HEK293 (cell line): ENCODE results near the gene SUPT4H1.

ENCODE experiments used
- CTCF ChIA-PET: fragments of 350-600 bp; formaldehyde crosslinking; extraction: SDS; loops from one replicate; lab custom pipeline; 2021; ENCODE audit warnings: antibody characterized with exemption; lab: Yijun Ruan, JAX
- POLR2A ChIA-PET: fragments of 300-600 bp; formaldehyde crosslinking; extraction: SDS; loops from one replicate; lab custom pipeline; 2020; ENCODE audit warnings: antibody characterized with exemption, inconsistent platforms; lab: Yijun Ruan, JAX
- H3K27ac ChIP-seq: fragments of 200-500 bp; sonication (Bioruptor generic); 2 replicates; pipeline ENCODE4 v1.5.1; 2014; ENCODE audit warnings: low read depth, low read length, control low read depth, inconsistent platforms; ENCODE audit errors: extremely low read depth
- H3K36me3 ChIP-seq, 2 experiments: fragments of 200-500 bp in 1 of 2; sonication (Bioruptor generic) in 1 of 2; 1 replicate in 1 of 2; 2 replicates in 1 of 2; pipeline ENCODE4 v1.5.1; 2014 to 2017; ENCODE audit warnings: inconsistent platforms in 2 of 2, low read length in 2 of 2; ENCODE audit not compliant: control insufficient read depth in 2 of 2, insufficient read depth in 1 of 2
- H3K4me1 ChIP-seq: fragments of 200-500 bp; sonication (Bioruptor generic); 2 replicates; pipeline ENCODE4 v1.5.1; 2014; ENCODE audit warnings: mild to moderate bottlenecking, low read length, inconsistent platforms; ENCODE audit not compliant: control insufficient read depth, insufficient read depth
- H3K4me3 ChIP-seq: 2 replicates; pipeline ENCODE4 v1.5.1; 2011; ENCODE audit warnings: low read depth, mild to moderate bottlenecking, control low read depth, low read length, moderate library complexity
- H3K9me3 ChIP-seq: fragments of 200-500 bp; sonication (Bioruptor generic); 2 replicates; pipeline ENCODE4 v1.5.1; 2014; ENCODE audit warnings: low read depth, low read length, inconsistent platforms; ENCODE audit not compliant: control insufficient read depth, insufficient read depth
- EGR2 ChIP-seq: fragments of 450-650 bp; formaldehyde crosslinking; IDR thresholded peaks from 2 replicates; pipeline ENCODE4 v1.5.1; 2016; ENCODE audit warnings: low read depth, missing biosample characterization, missing genetic modification characterization
- GLI4 ChIP-seq: fragments of 450-650 bp; formaldehyde crosslinking; IDR thresholded peaks from 2 replicates; pipeline ENCODE4 v1.5.1; 2016; ENCODE audit warnings: missing biosample characterization, missing genetic modification characterization
- GLIS1 ChIP-seq: fragments of 450-650 bp; formaldehyde crosslinking; IDR thresholded peaks from 2 replicates; pipeline ENCODE4 v1.5.1; 2016; ENCODE audit warnings: missing biosample characterization, missing genetic modification characterization
- PRDM1 ChIP-seq: fragments of 450-650 bp; formaldehyde crosslinking; IDR thresholded peaks from 2 replicates; pipeline ENCODE4; 2016; ENCODE audit warnings: missing biosample characterization, missing genetic modification characterization
- SP7 ChIP-seq: fragments of 450-650 bp; formaldehyde crosslinking; IDR thresholded peaks from 2 replicates; pipeline ENCODE4 v1.5.1; 2016; ENCODE audit warnings: missing biosample characterization, missing genetic modification characterization
- ZBTB1 ChIP-seq: fragments of 450-650 bp; formaldehyde crosslinking; IDR thresholded peaks from 2 replicates; pipeline ENCODE4 v1.5.1; 2016; ENCODE audit warnings: missing biosample characterization, missing genetic modification characterization
- ZBTB10 ChIP-seq: fragments of 450-650 bp; formaldehyde crosslinking; IDR thresholded peaks from 2 replicates; pipeline ENCODE4 v1.5.1; 2016; ENCODE audit warnings: missing biosample characterization, missing genetic modification characterization
- ZFHX2 ChIP-seq: fragments of 450-650 bp; formaldehyde crosslinking; conservative IDR thresholded peaks from 2 replicates; pipeline ENCODE4 v1.5.1; 2016; ENCODE audit warnings: missing biosample characterization, missing genetic modification characterization
- ZIC2 ChIP-seq: fragments of 450-650 bp; formaldehyde crosslinking; IDR thresholded peaks from 2 replicates; pipeline ENCODE4 v1.5.1; 2016; ENCODE audit warnings: missing biosample characterization, missing genetic modification characterization
- ZNF169 ChIP-seq: fragments of 450-650 bp; formaldehyde crosslinking; IDR thresholded peaks from 2 replicates; pipeline ENCODE4 v1.5.1; 2016; ENCODE audit warnings: missing biosample characterization, missing genetic modification characterization
- ZNF19 ChIP-seq: fragments of 450-650 bp; formaldehyde crosslinking; IDR thresholded peaks from 2 replicates; pipeline ENCODE4; 2016; ENCODE audit warnings: missing biosample characterization, missing genetic modification characterization, low read depth
- ZNF214 ChIP-seq: fragments of 450-650 bp; formaldehyde crosslinking; IDR thresholded peaks from 2 replicates; pipeline ENCODE4 v1.5.1; 2017; ENCODE audit warnings: missing biosample characterization, mild to moderate bottlenecking, missing genetic modification characterization, borderline replicate concordance
- ZNF335 ChIP-seq: fragments of 450-650 bp; formaldehyde crosslinking; conservative IDR thresholded peaks from 2 replicates; pipeline ENCODE4 v1.5.1; 2016; ENCODE audit warnings: missing biosample characterization, missing genetic modification characterization
- ZNF341 ChIP-seq: fragments of 450-650 bp; formaldehyde crosslinking; IDR thresholded peaks from 2 replicates; pipeline ENCODE4; 2016; ENCODE audit warnings: low read depth, missing biosample characterization, missing genetic modification characterization
- ZNF449 ChIP-seq: fragments of 450-650 bp; formaldehyde crosslinking; IDR thresholded peaks from 2 replicates; pipeline ENCODE4 v1.5.1; 2017; ENCODE audit warnings: missing biosample characterization, mild to moderate bottlenecking, missing genetic modification characterization, moderate library complexity
- TF ChIP-seq, protein P1 (sequence below): fragments of 450-650 bp; formaldehyde crosslinking; IDR thresholded peaks from 2 replicates; pipeline ENCODE4 v1.5.1; 2016; ENCODE audit warnings: missing biosample characterization, missing genetic modification characterization
- TF ChIP-seq, protein P2 (sequence below): fragments of 450-650 bp; formaldehyde crosslinking; IDR thresholded peaks from 2 replicates; pipeline ENCODE4 v1.5.1; 2016; ENCODE audit warnings: missing biosample characterization, missing genetic modification characterization

Gene SUPT4H1

GRCh38 chr17:58365185-58365979, 13.4 kb upstream of the SUPT4H1 start:
- TF ChIP-seq PRDM1 (tag by site-specific recombination) = 0 out of 2 replicates have a peak, but pooled peaks have one; percentile 13
- TF ChIP-seq ZBTB1 (tag by site-specific recombination) = no peak
- TF ChIP-seq SP7 (tag by site-specific recombination) = peak; percentile 82; the same call in 1 of the 2 replicates
- TF ChIP-seq ZNF449 (tag by site-specific recombination) = peak; percentile 35; the same call in 1 of the 2 replicates
- ChIA-PET CTCF (no interaction called here), POLR2A (interaction anchor here (0.5 to 5.2 kb wide), 3 partner anchors 13 to 58 kb away, joined by 3 to 28 read pairs (median 7); partner anchors contain the start of gene SUPT4H1)
- Histone ChIP-seq H3K4me1 (no peaks in the 10 kb centered on the region), H3K4me3 (no peak overlapping the region), H3K9me3 (no peaks in the 10 kb centered on the region), H3K36me3 (peaks cover 0 to 43% of the 10 kb centered on the region in 2 experiments; a peak in 2 of 3 replicates), H3K27ac (peak overlapping the region; percentile 12; the same call in 1 of the 2 replicates)

DNA sequence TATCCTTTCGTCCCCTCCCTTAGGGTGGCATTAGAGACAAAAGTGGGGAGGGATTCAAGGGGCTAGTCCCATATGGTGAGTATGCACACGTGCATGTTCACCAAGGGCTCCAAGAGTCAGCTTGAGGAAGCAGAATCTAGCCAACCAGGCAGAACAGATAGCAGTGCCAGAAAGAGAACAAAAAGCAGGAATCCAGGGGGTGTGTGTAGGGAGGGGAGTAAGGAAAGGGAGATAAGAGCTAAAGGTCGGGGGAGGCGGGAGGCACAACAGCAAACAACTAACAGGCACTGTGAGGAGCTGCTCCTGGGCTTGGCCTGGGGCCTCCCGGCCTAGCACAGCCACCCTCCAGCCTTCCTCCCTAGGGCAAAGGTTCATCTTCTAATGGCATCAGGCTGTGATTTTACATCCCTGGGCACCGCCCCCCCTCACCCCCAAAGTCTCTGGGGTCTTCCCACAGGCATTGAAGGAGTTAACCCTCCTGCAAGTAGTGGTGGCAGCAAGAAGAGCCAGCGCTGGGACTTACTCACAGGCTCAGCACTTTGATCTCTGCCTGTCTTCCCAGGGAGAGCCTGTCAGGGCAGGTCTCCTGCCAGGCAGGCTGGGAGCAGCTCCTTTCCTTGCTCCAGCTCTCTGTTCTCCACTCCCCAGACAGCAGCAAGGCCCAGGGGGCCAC, 12.4 kb upstream of the SUPT4H1 start:
- ChIA-PET CTCF (interaction anchor here (1.0 to 1.7 kb wide), 4 partner anchors 10 to 242 kb away, joined by 3 to 7 read pairs (median 4); partner anchors contain the start of genes RNF43 and SUPT4H1), POLR2A (interaction anchor here (5.2 kb wide), 1 partner anchor 12 kb away, joined by 28 read pairs; the partner anchor contains the start of gene SUPT4H1)
- Histone ChIP-seq H3K4me1 (no peaks in the 10 kb centered on the region), H3K27ac (peak overlapping the region; percentile 12; the same call in 1 of the 2 replicates), H3K9me3 (no peaks in the 10 kb centered on the region), H3K4me3 (no peak overlapping the region), H3K36me3 (peaks cover 0 to 44% of the 10 kb centered on the region in 2 experiments; a peak in 2 of 3 replicates)
- TF ChIP-seq ZFHX2 (tag by site-specific recombination) = 0 out of 2 replicates have a peak, but pooled peaks have one; percentile 16
- TF ChIP-seq ZNF335 (tag by site-specific recombination) = peak; percentile 23; the same call in 1 of the 2 replicates
- no peak for TF ChIP-seq GLI4 (tag by site-specific recombination)
- peak; percentile 45 for TF ChIP-seq GLIS1 (tag by site-specific recombination)
- peak; percentile 96 for TF ChIP-seq ZIC2 (tag by site-specific recombination)
- peak; percentile 68 for TF ChIP-seq ZNF341
- peak; percentile 14; the same call in 1 of the 2 replicates for TF ChIP-seq EGR2 (tag by site-specific recombination)
- TF ChIP-seq ZNF19 (tag by site-specific recombination) = no peak

DNA sequence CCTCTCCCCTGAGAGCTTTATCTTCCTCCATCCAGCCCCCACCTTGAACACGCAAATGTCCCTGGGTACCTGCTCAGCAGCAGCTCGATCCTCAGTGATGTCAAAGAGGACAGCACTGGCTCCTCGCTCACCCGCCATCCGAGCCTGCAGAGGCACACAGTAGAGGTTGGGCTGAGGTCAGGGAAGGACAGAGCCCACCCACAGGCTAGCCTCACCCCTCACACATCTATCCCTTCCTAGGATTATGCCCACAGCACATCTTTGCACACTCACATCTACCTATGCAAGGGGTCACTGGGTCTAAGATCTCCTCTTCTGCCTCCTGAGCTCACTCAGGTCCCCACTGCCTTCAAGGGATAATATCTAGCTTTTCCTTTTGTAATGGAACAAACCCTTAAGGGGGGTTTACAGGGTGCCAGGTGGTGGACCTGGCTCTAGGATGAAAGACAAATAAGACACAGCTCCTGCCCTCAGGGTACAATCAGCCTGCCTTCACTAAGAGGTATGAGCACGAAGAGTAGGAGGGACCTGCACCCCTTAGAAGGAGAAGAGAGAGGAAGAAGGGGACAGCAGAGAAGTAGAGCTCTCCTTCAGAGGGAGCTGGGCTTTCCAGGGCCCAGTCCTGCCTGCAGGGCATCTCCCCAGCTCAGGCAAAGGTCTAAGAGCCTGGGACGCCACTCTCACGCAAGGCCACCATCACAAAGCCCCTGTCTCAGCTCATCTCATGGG, 11.6 kb upstream of the SUPT4H1 start:
- H3K27ac ChIP-seq = no peak overlapping the region
- TF ChIP-seq ZNF169 (tag by site-specific recombination) (no peak), ZNF214 (tag by site-specific recombination) (no peak), ZBTB10 (tag by site-specific recombination) (no peak)
- TF ChIP-seq, protein P1, sequence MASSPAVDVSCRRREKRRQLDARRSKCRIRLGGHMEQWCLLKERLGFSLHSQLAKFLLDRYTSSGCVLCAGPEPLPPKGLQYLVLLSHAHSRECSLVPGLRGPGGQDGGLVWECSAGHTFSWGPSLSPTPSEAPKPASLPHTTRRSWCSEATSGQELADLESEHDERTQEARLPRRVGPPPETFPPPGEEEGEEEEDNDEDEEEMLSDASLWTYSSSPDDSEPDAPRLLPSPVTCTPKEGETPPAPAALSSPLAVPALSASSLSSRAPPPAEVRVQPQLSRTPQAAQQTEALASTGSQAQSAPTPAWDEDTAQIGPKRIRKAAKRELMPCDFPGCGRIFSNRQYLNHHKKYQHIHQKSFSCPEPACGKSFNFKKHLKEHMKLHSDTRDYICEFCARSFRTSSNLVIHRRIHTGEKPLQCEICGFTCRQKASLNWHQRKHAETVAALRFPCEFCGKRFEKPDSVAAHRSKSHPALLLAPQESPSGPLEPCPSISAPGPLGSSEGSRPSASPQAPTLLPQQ (tag by site-specific recombination) = no peak
- TF ChIP-seq, protein P2, sequence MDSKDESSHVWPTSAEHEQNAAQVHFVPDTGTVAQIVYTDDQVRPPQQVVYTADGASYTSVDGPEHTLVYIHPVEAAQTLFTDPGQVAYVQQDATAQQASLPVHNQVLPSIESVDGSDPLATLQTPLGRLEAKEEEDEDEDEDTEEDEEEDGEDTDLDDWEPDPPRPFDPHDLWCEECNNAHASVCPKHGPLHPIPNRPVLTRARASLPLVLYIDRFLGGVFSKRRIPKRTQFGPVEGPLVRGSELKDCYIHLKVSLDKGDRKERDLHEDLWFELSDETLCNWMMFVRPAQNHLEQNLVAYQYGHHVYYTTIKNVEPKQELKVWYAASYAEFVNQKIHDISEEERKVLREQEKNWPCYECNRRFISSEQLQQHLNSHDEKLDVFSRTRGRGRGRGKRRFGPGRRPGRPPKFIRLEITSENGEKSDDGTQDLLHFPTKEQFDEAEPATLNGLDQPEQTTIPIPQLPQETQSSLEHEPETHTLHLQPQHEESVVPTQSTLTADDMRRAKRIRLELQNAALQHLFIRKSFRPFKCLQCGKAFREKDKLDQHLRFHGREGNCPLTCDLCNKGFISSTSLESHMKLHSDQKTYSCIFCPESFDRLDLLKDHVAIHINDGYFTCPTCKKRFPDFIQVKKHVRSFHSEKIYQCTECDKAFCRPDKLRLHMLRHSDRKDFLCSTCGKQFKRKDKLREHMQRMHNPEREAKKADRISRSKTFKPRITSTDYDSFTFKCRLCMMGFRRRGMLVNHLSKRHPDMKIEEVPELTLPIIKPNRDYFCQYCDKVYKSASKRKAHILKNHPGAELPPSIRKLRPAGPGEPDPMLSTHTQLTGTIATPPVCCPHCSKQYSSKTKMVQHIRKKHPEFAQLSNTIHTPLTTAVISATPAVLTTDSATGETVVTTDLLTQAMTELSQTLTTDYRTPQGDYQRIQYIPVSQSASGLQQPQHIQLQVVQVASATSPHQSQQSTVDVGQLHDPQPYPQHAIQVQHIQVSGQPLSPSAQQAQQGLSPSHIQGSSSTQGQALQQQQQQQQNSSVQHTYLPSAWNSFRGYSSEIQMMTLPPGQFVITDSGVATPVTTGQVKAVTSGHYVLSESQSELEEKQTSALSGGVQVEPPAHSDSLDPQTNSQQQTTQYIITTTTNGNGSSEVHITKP (tag by site-specific recombination) = no peak
- ChIA-PET POLR2A (interaction anchor here (5.2 kb wide), 1 partner anchor 11 kb away, joined by 28 read pairs; the partner anchor contains the start of gene SUPT4H1), CTCF (interaction anchor here (1.0 to 1.7 kb wide), 5 partner anchors 9 to 243 kb away, joined by 3 to 7 read pairs (median 4); partner anchors contain the start of genes RNF43 and SUPT4H1)
- H3K9me3 ChIP-seq = no peaks in the 10 kb centered on the region
- H3K36me3 ChIP-seq = peaks cover 0 to 44% of the 10 kb centered on the region in 2 experiments; a peak in 2 of 3 replicates
- H3K4me3 ChIP-seq = no peak overlapping the region
- H3K4me1 ChIP-seq = no peaks in the 10 kb centered on the region
